Coronary artery (tissue), 2 donors: Measurements from ENCODE around the gene DOK6.
"Not testable (repeated sequence)": the region's sequence is repeated elsewhere in the genome, so short reads cannot be mapped to it uniquely, and the experiment has no call there.

Experiments used
- DNase-seq: peaks from one replicate; pipeline ENCODE4 v3.0.0-alpha.2; 2017; ENCODE audit warnings: low spot score
- H3K27ac ChIP-seq, 2 donors: fragments of 200-600 bp; sonication (generic); one replicate each; pipeline ENCODE4 v1.5.1; 2016 to 2019
- H3K4me3 ChIP-seq: fragments of 200-600 bp; sonication (generic); 2 replicates; pipeline ENCODE4 v1.5.1; 2016; ENCODE audit warnings: mild to moderate bottlenecking, moderate library complexity
- TF ChIP-seq, protein P1 (sequence below): fragments of 200-600 bp; sonication (generic); IDR thresholded peaks from one replicate; pipeline ENCODE4 v1.5.1; 2019; ENCODE audit warnings: antibody characterized with exemption

The DOK6 gene

GRCh38 chr18:69858897-69859296 lies 458.2 kb downstream of the DOK6 start:
- Histone ChIP-seq H3K4me3 (no peak overlapping the region), H3K27ac (no peak overlapping the region)
- TF ChIP-seq, protein P1, sequence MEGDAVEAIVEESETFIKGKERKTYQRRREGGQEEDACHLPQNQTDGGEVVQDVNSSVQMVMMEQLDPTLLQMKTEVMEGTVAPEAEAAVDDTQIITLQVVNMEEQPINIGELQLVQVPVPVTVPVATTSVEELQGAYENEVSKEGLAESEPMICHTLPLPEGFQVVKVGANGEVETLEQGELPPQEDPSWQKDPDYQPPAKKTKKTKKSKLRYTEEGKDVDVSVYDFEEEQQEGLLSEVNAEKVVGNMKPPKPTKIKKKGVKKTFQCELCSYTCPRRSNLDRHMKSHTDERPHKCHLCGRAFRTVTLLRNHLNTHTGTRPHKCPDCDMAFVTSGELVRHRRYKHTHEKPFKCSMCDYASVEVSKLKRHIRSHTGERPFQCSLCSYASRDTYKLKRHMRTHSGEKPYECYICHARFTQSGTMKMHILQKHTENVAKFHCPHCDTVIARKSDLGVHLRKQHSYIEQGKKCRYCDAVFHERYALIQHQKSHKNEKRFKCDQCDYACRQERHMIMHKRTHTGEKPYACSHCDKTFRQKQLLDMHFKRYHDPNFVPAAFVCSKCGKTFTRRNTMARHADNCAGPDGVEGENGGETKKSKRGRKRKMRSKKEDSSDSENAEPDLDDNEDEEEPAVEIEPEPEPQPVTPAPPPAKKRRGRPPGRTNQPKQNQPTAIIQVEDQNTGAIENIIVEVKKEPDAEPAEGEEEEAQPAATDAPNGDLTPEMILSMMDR = no peak
- DNase-seq = no peak

- not testable (repeated sequence) for H3K4me3 ChIP-seq, H3K27ac ChIP-seq, DNase-seq
Observed at GRCh38 chr18:69864802-69865201, 464.1 kb downstream of the DOK6 start.

DNA sequence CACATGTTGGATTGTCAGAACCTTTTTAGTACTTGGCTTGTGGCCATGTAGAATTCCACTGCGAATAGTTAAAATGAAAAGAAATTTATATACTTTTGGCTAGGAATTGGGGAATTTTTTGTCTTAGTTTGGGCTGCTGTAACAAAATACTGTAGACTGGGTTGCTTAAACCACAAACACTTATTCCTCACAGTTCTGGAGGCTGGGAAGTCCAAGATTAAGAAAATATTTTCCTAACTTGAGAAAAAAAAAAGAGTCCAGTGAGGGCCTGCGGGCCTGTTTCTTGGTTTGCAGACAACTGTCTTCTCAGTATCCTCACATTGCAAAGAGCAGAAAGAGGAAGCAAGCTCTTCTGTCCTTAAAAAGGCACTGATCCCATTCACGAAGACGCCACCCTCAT lies 465.1 kb downstream of the DOK6 start:
- DNase-seq = no peak
- TF ChIP-seq, protein P1 = no peak
- no peak overlapping the region for H3K4me3 ChIP-seq
- H3K27ac ChIP-seq = no peak overlapping the region

- Histone ChIP-seq H3K27ac (no peak overlapping the region), H3K4me3 (no peak overlapping the region)
- TF ChIP-seq, protein P1 = no peak
- no peak for DNase-seq
Observed at GRCh38 chr18:69866212-69866611, 465.5 kb downstream of the DOK6 start.

GRCh38 chr18:69870736-69871135 lies 470.0 kb downstream of the DOK6 start:
- DNase-seq = no peak
- TF ChIP-seq, protein P1 = no peak
- Histone ChIP-seq H3K27ac (no peak overlapping the region), H3K4me3 (no peak overlapping the region)

DNA sequence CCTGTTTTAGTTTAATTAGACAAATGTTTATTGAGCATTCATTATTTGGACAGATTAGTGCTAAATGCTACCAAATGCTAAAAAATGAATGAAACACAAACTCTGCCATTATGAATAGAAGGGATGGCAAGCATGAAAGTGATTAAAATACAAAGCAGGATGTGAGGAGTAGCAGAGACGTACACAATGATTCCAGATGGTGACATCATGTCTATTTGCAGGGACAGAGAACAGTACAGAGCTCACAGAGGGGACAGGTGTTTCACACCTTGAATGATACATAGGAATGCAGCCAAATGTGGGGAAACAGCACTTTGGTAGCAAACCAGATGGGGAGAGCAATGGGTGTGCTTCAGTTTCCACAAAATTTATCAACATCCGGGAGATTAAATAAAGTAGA lies 470.7 kb downstream of the DOK6 start:
- TF ChIP-seq, protein P1 = no peak
- no peak overlapping the region for H3K4me3 ChIP-seq
- no peak for DNase-seq
- no peak overlapping the region for H3K27ac ChIP-seq

DNA sequence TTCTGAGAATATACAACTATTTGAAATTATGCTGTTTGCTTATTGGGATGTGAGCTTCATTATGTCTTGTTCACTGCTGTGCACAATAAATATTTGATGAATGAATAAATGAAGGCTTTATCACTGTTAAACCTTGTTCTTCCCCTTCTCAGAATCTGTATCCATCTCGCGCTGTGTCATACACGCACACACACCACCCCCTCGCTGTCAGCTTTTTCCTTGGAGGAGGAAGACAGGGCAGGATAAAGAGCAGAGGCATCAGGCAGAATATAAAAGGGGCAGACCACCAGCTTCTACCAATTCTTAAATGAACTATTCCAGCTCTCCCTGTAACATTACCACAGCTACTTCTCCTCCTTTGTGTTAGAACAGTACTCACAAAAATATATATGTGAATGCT lies 472.0 kb downstream of the DOK6 start:
- TF ChIP-seq, protein P1 = no peak
- DNase-seq = no peak
- Histone ChIP-seq H3K27ac (no peak overlapping the region), H3K4me3 (no peak overlapping the region)

GRCh38 chr18:69874058-69874457 lies 473.4 kb downstream of the DOK6 start:
- no peak for DNase-seq
- TF ChIP-seq, protein P1 = no peak
- Histone ChIP-seq H3K27ac (no peak overlapping the region), H3K4me3 (no peak overlapping the region)
